Measurements from ENCODE around the gene GLDC.

The GLDC gene

GRCh38 chr9:6600426-6600825, 45.1 kb downstream of the GLDC start:
- no peak for DNase-seq (ENCODE audit: low read depth, low spot score)
- in situ Hi-C loops (cut with HindIII; ENCODE audit: low sequenced_read_pairs), result no loop called here
- no peak for TF ChIP-seq CTCF (IDR thresholded peaks at IDR 0.05; ENCODE audit: low read depth, low read length)
- H3K4me3 ChIP-seq (ENCODE audit: low read depth, low read length), result no peak overlapping the region

DNA sequence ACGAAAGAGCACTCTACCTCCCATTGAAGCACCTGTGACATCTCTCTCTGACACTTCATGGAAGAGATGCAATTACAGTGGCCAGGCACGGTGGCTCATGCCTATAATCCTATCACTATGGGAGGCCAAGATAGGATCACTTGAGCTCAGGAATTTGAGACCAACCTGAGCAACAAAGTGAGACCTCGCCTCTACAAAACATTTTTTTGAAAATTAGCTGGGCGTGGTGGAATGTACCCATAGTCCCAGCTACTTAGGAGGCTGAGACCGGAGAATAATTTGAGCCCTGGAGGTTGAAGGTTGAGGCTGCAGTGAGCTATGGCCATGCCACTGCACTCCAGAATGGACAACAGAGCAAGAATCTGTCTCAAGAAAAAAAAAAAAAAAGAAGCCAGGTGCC, 45.5 kb downstream of the GLDC start:
- no peak for DNase-seq (ENCODE audit: low read depth, low spot score)
- in situ Hi-C loops (cut with HindIII; ENCODE audit: low sequenced_read_pairs), result no loop called here
- H3K4me3 ChIP-seq (ENCODE audit: low read depth, low read length), result no peak overlapping the region
- no peak for TF ChIP-seq CTCF (IDR thresholded peaks at IDR 0.05; ENCODE audit: low read depth, low read length)

- H3K4me3 ChIP-seq (ENCODE audit: low read depth, low read length), result no peak overlapping the region
- no peak for DNase-seq (ENCODE audit: low read depth, low spot score)
- TF ChIP-seq CTCF (IDR thresholded peaks at IDR 0.05; ENCODE audit: low read depth, low read length), result no peak
- in situ Hi-C loops (cut with HindIII; ENCODE audit: low sequenced_read_pairs), result loop anchor here (25.0 kb wide), 1 partner anchor 236 kb away; no protein-coding TSS in a partner anchor
These were observed 47.2 kb downstream of the GLDC start for GRCh38 chr9:6598249-6598725.

DNA sequence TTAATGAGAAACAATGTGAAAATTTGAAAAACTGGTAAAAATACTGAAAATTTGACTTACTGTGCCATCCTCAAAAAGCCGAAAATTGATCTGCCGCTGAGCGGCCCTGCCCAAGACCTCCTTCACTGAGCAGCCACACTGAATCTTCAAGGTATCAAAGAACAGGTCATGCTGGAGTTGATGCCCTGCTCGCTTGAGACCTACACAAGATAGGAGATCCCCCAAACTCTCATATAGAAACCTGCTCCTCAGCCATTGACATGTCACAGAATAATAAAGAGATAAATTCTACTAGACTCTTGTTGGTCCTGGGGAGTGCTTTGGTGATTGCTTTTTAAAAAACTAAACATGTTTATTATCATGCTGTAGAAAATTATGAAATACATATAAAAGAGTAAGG, 52.7 kb downstream of the GLDC start:
- in situ Hi-C loops (cut with HindIII; ENCODE audit: low sequenced_read_pairs), result loop anchor here (25.0 kb wide), 1 partner anchor 230 kb away; no protein-coding TSS in a partner anchor
- TF ChIP-seq CTCF (IDR thresholded peaks at IDR 0.05; ENCODE audit: low read depth, low read length), result no peak
- H3K4me3 ChIP-seq (ENCODE audit: low read depth, low read length), result no peak overlapping the region
- no peak for DNase-seq (ENCODE audit: low read depth, low spot score)

DNA sequence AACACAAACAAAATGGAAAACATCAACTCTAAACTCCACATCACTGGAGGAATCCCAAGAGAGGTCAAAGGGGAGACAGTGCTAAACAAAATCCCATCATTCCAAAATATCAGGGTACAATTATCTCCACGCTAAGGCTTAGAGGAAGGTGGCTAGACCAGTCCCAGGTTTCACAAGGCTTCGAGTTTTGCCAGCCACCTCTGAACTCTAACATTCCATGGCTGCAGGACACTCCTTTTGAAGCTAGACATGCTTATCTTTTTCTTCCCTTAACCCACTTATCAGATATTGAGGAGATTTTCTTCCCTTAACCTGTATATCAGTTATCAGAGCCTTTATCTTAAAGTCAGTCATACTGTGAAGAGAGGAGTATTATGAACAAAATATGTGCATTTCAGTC, 53.3 kb downstream of the GLDC start:
- no peak for TF ChIP-seq CTCF (IDR thresholded peaks at IDR 0.05; ENCODE audit: low read depth, low read length)
- DNase-seq (ENCODE audit: low read depth, low spot score), result no peak
- H3K4me3 ChIP-seq (ENCODE audit: low read depth, low read length), result no peak overlapping the region
- in situ Hi-C loops (cut with HindIII; ENCODE audit: low sequenced_read_pairs), result loop anchor here (25.0 kb wide), 1 partner anchor 230 kb away; no protein-coding TSS in a partner anchor

DNA sequence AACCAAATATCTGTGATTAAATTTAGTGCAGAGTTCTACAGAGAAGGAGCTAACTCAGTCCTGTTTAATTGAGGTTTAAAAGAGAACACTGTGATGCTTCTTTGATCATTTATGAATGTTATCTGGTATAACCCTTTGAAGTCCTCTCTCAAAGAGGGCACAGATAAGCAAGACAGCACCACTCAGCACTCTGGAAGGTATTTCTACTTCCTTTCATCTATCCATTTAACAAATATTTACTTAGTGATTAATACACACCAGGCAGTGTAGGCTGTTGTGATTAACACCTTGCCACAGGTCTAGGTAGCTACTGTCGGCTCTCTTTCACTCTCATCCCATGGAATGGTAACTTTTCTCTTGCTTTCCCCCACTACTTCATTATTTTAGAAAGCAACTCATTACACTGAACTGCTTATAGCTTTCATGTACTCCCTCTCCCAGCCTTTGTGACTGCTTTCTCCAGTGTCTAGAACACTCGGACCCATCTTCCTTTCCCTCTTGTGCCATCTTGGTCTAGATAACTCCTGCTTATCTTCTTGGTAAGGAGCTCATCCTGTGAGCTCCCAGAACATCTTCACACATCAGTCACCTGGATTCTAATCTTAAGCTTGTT, 54.7 kb downstream of the GLDC start:
- no peak for DNase-seq (ENCODE audit: low read depth, low spot score)
- no peak overlapping the region for H3K4me3 ChIP-seq (ENCODE audit: low read depth, low read length)
- TF ChIP-seq CTCF (IDR thresholded peaks at IDR 0.05; ENCODE audit: low read depth, low read length), result no peak
- in situ Hi-C loops (cut with HindIII; ENCODE audit: low sequenced_read_pairs), result loop anchor here (25.0 kb wide), 1 partner anchor 229 kb away; no protein-coding TSS in a partner anchor
